Measurements from ENCODE around the gene GRID1. TPM values are rescaled to one million over a fixed set of nuclear protein-coding genes. Genes with fewer than 3 reads are reported as not detected.
A peak's percentile ranks its signal among the peaks of the same experiment; 100 is the strongest.

Gene GRID1
- total RNA-seq, 1 experiment from 2014 or later, result not detected

DNA sequence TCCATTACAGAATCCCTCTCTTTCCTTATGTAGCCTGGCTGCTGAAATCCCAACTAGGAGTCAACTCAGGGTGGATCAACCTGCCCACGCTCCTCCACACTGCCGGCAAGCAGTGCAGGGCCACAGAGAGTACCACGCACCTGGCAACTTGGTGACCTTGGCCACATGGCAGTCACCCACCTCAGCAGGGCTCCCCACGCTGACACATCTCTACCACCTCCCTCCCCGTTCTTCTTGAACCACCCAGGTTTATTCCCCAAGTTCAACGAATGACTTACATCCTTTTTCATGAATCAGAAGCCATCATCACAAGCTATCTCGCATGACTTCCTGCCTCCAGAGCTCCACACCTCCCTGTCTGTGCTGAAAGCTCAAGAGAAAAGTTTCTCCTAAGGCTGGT is 153.4 kb downstream of the GRID1 start:
- DNase-seq (ENCODE audit: low read depth), result no peak

DNA sequence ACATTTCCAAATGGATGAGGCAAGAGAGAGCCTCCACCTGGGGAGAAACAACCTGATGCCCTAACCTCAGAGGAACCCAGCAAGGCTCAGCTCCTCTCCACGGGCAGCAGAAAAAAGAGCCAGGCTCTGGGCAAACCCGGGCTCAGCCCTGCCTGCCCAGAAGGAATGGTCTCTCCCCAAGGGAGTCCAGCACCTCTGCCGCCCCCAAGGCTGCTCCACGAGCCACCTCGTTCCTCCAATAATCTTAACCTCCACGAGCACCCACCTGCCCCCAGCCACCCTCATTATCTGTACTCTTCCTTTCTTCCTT is 154.2 kb downstream of the GRID1 start:
- no peak for DNase-seq (ENCODE audit: low read depth)

DNA sequence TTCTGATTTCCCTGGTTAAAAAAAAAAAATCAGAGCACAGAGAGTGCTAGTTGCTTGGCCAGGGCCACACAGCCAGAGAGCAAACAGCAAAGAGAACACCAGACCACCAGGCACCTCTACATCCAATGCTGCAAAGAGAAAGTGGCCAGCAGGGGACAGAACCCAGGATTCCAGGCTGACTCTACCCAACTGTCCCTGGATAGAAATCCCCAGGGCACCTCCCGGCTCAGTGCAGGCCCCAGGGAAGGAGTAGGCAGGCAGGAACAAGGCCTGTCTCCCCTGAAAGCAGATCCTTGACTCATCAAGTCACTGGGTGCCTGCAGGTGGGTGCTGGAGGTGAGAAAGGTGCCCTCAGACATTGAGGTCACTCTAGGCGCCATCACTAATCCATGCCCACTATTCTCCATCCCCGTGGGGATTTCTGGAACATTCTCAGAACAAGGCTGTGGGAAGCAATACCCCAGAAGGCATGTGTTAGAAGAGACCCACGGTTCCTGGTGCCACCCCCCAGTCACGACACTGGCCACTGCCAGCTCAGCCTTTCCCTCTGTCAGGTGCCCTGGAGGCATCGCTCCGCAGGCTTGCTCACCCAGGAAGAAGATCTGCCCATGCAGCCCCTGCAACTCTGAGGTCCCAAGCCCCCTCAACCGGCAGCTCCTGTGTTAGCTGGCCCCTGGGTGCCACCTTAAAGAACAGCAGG is 154.8 kb downstream of the GRID1 start:
- DNase-seq (ENCODE audit: low read depth), result no peak

DNA sequence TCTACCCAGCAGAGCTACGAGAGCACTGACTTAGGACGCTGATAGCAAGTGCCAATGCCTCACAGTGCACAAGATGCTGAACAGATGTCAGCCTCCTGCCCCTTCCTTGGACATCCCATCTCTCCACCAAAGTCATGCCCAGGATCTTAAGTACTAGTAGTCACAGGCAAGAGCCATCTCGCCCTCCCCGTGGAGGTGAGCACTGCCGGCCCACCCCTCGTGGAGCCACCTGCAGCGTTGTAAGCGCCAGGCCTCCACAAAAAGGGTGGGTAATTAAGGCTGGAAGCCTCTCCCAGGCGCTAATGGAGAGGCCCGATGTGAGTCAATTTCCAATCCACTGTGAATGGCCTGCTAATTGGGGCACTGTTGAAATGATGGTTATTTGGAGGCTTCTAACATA is 156.2 kb downstream of the GRID1 start:
- DNase-seq (ENCODE audit: low read depth), result no peak

DNA sequence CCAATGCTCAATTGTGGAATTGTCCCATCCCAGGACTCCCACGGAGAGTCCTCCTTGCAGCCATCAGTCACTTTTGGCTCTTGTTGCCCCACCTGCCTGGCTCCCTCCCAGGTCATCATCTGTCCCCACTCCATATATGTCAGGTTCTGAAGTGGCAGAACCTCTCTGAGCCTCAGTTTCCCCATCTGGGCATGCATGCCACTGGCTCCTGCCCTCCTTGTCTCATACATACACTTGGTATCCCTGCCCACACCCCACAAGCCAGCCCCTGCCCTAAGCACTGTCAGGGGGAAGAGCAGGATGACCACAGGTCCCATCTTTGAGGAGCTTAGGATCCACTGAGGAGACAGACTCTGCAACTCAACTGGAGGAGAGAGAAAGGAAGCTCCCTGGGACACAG is 156.9 kb downstream of the GRID1 start:
- DNase-seq (ENCODE audit: low read depth), result no peak

DNA sequence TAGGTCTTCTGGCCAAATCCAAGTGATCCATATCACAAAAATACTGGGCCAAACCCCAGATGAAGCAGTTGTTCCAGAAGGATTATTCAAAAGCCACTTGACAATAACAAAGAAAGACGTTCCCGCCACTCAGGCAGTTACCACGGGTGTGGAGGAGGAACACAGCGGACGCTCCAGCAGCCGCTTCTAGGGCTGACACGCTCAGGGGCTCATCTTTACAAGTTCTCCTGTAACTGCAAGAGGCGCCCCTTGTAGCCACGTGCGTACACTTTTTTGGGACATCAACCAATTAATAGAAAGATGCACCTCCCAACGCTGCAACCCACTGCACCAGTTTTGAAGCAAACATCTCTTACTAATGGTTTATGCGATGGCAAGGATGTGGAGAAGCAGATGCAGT is 159.4 kb downstream of the GRID1 start:
- DNase-seq (ENCODE audit: low read depth), result no peak

DNA sequence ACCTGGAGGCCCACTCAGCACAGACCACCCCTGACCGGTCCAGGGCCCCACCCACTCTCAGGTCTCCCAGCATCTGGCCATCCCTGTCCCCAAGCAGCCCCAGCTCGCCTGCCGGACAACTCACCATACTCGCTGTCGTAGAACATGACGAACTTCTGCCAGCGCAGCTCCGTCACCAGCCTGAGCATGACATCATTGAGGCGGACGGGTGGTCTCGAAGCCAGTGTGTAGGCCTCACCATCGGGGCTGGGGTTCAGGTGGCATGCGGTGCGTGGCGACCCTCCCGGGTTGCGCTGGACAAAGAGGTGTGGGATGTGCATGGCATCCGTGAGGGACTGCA is 160.4 kb downstream of the GRID1 start:
- DNase-seq (ENCODE audit: low read depth), result no peak

DNA sequence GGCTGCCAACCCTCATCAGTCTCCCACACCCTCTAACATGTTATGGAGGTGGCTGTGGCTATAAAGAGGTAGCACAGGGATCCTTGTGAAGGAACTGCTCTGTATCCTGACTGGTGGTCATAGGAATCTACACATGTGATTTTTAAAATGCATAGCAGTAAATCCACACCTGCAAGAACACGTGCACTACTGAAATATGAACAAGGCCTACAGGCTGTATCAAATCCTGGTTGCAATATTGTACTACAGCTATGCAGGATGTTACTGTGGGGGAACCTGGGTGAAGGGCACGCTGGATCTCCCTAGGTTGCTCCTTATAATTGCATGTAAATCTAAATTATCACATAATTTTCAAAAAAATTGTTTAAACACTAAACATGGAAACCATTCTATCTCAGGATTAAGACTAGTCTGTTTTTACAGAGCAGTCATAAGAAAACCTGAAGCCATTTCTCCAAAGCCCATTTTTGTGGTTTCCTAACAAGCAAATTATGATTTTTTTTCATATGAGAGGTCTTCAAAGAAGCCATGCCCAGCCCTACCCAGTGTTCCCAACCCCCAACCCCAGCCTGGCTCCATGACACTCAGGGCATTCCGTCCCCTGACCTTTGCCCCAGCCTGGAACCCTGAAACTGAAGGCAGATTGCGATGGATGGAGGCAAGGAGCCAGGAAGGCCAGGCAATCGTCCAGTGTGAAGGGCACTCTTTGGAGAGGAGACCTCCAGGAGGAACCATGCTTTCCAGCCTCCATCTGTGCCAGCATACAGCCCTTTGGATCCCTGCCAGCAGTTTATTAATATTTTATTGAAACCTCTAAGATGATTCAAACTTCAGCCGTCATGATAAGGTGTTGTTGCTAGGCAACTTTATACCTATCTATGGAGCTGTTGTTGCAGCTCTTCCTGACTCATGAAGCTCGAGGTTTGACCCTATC is 161.0 kb downstream of the GRID1 start:
- no peak for DNase-seq (ENCODE audit: low read depth)

DNA sequence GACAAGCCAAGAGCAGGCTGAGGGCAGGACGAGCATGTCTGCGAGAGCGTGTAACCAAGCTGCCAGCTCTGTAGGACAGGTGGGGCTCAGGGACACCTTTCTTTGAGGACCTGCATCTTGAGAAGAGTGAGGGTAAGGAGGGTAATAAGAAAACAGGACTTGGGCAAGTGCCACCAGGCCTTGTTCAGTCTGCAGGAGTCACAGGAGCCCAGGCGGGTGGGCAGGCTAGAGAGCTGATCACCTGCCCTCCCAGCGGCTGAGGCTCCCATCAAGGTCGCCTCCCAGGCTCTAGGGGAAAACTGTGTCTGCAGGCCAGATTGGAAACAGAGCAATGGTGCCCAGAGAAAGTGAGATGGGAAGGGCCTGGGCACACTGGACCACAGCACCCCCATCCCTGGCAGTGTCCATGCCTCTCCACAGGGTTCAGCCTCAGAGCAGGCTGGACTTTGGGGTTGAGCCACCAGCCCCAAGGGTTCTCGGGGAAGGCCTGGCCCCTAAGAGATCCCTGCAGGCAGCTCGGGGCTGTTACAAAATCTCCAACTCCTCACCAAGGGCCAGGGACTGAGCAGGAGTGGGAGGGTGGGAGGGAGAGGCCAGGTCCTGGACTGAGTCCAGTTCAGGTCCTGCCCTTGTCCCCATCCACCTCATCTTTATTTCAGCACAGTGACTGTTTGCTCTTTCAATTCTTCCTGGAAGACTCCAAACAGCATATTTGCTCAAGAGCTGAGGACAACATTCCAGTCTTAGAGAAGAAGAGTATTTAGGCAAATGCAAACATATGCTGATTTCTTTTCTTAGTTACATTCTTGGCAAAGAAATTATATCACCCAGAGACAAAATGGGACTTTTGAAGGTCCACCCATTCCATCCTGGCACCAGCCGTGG is 161.9 kb downstream of the GRID1 start:
- DNase-seq (ENCODE audit: low read depth), result no peak

DNA sequence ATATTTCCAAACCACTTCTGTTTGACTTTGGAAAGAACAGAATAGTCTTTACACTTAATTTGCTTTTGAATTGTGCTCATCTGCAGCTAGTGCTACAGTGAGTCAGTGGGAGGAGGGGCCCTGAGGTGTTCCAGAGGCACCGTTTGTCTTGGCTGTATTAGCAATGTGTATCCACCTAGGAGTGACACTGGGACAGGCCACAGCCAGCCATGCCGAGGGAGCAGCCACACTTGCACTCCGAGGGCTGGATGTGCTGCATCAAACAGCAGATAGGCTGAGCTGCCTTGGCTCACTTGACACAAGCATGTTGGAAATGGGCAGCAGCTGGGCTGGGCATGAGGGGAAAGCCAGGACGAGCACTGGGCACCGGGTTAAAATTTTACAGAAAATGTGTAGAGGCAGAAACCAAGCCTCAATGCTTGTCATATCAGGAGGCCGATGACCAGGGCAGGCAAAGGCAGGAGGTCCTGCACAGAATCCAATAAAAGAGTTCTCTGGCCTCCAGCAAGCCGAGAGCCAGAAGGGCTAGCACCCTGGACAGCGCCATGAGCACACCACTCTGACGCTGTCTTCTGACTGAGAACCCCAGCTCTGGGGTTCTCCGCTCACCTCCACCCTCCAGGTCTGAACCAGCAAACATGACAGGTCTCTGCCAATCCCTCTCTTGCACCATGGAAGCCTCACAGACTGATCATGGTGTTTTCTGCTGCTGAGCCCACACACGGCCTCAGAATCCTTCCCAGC is 163.3 kb downstream of the GRID1 start:
- peak; percentile 8 for DNase-seq (ENCODE audit: low read depth)

DNA sequence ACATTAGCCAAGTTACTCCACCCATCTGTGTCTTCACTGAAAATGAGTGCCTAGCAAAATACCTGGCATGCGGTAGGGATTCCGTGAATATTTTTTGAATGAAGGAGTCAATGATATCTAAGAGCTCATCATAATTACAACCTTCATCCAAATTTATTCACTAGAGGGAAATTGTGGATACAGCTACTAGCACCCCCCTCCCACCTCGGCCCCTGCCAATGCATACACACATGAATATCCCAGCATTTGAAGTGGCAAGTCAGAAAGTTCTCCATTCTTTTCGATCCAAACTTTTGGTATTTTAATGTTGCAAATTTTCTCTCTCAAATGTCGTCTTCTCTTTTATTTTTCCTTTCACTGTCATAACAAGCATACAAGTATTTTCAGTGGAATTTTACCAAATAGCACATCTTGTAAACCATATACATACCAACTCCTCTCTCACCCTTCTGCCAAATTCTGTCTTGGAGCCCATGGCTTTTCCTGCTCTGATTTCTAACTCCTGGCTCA is 164.3 kb downstream of the GRID1 start:
- DNase-seq (ENCODE audit: low read depth), result no peak

DNA sequence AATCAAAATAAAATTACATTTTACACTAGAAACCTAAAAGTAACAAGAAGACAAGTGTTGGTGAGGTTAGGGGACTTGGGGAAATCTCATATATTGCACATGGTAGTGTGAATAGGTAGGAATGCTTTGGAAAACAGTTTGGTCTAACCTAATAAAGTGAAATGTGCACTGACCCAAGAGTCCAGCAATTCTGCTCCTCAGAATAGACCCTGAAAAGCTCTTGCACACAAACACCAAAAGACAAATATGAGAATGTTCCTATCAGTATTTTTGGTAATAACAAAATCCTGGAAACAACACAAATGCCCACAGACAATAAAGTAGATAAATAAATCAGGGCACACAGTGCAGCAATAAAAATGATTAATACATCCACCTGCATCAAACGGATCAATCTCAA is 165.7 kb downstream of the GRID1 start:
- DNase-seq (ENCODE audit: low read depth), result no peak

DNA sequence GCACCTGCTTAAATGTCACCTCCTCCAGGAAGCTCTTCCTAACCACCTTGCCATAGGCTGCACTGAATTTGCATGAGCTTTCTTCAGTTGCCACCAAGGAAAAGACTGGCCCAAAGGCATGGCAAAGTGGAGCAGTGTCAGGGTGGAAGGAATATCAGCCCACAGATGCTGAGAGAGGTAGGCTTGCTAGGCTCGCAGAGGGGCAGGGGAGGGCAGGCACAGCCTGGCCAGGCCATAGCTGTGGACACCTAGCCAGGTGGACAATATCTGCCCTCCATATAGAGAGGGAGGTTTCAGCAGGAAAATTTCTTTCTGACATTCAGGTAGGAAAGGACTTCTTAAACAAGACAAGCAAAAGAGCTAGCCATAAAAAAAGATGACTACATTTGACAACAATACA is 166.3 kb downstream of the GRID1 start:
- DNase-seq (ENCODE audit: low read depth), result no peak

DNA sequence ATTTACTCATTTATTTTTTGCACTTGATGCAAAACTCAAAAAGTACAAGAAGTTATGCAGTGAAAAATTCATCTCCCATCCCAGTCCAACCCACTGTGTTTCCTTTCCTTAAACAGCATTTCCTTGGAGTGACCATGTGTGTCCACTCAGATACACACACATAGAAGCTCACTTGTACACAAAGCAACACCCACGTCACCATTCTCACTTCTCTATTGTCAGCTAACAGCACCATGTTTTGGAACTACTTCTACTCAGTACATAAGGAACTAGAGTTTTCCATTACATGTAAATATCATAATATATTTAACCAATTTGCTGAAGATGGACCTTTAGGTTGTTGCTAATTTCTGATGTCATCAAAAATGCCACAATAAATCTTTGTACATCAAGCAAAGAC is 167.6 kb downstream of the GRID1 start:
- no peak for DNase-seq (ENCODE audit: low read depth)

DNA sequence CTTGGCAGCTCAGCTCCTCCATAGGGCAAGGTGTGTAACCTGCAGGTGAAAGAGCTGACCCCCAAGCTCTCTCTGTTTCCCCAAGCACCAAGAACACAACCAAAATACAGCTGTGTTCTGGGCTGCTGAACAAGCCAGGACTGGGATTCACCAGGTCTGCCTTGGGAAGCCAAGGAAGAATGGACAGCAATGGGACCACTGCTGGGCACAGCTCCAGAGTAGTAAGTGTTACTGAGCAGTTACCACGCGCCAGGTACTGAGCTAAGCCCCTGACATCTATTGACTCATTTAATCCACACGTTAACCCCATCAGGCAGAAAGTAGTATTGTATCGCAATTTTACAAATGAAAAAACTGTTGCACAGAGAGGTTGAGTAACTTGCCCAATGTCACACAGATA is 168.3 kb downstream of the GRID1 start:
- DNase-seq (ENCODE audit: low read depth), result no peak

DNA sequence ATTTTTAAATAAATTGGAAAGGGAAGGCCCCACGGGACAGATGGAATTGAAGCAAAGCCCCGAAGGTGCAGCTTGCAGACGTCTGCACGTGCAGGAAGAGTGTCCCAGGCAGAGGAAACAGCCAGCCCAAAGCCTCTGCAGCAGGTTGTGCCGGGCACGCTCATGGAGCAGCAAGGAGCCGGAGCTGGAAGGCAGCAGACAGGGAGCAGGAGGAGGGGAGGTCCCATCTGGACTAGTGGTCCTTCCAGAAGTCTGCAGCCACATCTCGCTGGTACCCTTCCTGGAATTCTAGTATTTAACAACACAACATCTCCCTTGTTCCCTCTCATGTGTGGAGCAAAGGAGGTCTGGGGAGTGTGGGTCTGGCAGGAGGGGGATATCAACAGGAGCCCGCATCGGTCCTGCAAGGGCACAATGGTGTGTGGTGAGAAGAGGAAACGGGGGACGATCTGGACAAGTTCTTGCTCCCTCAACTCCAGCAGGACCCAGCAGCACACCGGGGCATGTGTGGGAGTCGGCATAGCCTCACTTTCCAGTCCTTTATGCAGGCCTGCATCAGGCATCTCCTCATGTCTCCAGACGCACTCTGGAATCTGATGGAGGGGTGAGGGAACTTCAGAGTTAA is 169.3 kb downstream of the GRID1 start:
- DNase-seq (ENCODE audit: low read depth), result no peak

DNA sequence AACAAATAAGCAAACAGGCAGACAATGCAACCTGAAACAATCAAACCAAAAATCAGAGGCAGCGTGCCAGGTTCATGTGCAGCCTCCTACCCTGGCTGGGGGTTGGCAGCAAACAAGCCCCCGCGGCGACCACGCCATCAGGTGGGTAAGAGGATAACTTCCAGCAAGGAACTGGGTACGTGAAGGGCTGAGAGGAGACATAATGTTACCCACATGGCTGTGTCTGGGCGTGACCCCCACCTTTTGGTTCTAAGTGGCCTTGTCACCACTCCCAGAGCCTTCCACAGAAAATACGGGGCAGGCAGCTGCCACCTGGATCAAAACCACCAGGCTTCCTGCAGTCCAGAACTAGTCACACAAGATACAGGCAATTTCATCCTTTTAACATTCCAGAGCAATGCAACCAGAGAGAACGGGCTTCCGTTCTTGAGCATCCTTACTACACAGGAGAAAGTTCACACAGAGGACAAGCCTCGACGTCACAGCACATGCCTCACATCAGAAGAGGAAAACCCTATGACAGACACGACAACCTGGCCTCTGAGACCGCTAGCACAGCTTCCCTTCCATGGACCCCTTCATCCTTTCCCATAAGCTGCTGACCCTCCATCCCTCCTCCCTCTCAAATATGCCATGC is 171.0 kb downstream of the GRID1 start:
- no peak for DNase-seq (ENCODE audit: low read depth)

DNA sequence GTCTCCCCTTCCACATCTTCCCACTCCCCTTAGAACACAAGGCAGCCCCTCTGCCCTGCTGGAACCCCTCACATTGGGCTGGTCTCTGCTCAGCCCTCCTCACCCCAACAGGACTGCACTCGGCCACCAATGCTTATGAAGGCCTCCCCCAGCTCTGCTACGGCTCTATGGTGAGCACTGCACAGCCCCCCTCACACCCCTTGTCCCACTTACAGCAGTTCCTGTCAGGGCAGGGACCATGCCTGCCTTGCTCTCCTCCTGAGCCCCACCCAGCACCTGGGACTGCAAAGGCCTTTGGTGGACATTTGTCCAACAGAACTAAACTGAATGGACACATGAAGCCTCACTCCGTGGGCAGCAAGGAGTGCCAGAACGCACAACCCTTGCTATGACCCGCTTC is 171.9 kb downstream of the GRID1 start:
- DNase-seq (ENCODE audit: low read depth), result no peak

DNA sequence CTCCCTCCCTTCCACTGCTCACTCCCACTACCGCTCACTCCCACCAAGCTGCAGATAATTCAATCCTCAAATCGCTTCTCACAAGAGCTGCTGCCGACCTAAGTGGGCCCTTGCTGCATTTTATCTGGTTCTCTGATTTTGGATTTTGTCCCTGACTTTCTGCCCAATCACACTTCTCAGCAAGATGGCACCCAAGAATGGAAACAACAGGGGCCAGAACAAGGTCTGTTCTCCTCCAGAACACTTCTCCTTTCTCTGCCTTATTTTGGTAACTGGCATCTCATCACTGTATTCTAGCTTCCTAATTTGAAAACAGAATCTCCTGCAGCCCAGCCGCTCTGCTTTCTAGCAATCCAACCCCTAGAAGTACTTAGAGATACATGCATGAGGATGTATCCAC is 172.8 kb downstream of the GRID1 start:
- no peak for DNase-seq (ENCODE audit: low read depth)

DNA sequence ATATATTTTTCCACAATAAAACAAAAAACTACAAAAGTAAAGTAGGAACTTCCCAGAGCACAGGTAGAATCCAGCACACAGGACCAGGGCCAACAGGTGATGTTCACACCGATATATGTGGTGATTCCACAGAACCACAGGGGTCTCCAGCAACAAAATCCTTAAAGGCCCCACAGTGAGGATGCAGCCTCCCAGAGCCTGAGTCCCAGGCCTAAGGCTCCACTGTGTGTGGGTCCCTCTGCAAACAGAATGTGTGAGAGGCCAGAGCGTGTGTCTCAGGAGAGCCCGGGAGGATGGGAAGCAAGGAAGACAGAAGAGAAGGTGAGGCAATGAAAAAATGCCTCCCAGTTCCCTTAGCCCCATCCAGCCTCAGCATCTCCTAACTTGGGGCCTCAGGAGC is 173.9 kb downstream of the GRID1 start:
- DNase-seq (ENCODE audit: low read depth), result no peak

DNA sequence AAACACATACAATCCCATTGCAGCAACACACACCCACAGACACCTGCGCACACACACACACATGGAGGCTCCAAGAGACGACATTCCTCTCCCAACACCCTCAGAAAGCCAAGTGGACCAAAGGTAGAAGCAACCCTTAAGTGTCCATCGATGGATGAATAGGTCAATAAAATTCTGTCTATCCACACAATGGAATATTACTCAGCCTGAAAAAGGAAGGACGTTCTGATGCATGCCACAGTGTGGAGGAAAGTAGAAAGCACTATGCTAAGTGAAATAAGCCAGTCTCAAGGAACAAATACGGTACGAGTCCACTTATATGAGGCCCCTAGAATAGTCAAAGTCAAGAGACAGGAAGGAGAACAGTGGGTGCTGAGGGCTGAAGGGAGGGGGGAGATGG is 174.4 kb downstream of the GRID1 start:
- DNase-seq (ENCODE audit: low read depth), result no peak

Data from M059J (cell line).